ENCODE measurements around the gene GPC6. TPM values are rescaled to one million over a fixed set of nuclear protein-coding genes. Genes with fewer than 3 reads are reported as not detected.

The GPC6 gene
- total RNA-seq, 3 donors from 2014 or later (not counting 1 experiment from before 2014, with no cell fraction given) = not detected

DNA sequence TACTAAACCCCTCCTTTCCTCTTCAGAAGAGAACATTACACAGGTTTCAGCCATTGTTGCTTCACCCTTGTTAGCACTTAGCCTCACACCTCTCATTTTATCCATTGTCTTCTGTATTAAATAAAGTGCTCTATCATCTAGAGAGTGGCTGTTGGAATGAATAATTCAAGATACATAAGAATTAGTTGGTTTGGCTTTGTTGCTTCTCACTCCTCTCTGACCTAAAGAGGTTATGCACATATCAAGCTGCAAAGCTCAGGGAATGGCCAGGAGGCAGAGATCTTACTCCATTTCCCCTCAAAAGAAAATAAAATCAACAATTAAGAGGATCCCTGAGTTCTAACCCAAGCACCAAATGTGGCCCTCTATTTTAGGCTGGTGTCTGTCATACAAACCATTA is 1173.2 kb downstream of the GPC6 start:
- Histone ChIP-seq H3K27ac (ENCODE audit: low read length) (no peak overlapping the region), H3K9me3 (ENCODE audit: control insufficient read depth, insufficient read depth, low read length) (no peaks in the 10 kb centered on the region), H3K27me3 (ENCODE audit: control insufficient read depth, insufficient read depth, low read length) (no peaks in the 10 kb centered on the region), H3K4me1 (ENCODE audit: control insufficient read depth, insufficient read depth, low read length) (no peaks in the 10 kb centered on the region), H3K4me3 (ENCODE audit: low read length) (no peak overlapping the region), H3K36me3 (ENCODE audit: control insufficient read depth, insufficient read depth, low read length) (no peaks in the 10 kb centered on the region)
- TF ChIP-seq, protein P1, sequence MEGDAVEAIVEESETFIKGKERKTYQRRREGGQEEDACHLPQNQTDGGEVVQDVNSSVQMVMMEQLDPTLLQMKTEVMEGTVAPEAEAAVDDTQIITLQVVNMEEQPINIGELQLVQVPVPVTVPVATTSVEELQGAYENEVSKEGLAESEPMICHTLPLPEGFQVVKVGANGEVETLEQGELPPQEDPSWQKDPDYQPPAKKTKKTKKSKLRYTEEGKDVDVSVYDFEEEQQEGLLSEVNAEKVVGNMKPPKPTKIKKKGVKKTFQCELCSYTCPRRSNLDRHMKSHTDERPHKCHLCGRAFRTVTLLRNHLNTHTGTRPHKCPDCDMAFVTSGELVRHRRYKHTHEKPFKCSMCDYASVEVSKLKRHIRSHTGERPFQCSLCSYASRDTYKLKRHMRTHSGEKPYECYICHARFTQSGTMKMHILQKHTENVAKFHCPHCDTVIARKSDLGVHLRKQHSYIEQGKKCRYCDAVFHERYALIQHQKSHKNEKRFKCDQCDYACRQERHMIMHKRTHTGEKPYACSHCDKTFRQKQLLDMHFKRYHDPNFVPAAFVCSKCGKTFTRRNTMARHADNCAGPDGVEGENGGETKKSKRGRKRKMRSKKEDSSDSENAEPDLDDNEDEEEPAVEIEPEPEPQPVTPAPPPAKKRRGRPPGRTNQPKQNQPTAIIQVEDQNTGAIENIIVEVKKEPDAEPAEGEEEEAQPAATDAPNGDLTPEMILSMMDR (IDR thresholded peaks at IDR 0.05) = no peak
- no peak overlapping the region for H3K4me3 Mint-ChIP-seq
- DNase-seq (no peak), ATAC-seq (no peak)
- H3K9me3 Mint-ChIP-seq = no peaks in the 10 kb centered on the region
- intact Hi-C loops (cut with micrococcal nuclease) = no loop called here
- H3K4me1 Mint-ChIP-seq = no peaks in the 10 kb centered on the region
- no peaks in the 10 kb centered on the region for H3K36me3 Mint-ChIP-seq
- peaks cover 0 to 10% of the 10 kb centered on the region in 2 donors for H3K27me3 Mint-ChIP-seq (ENCODE audit: low read depth in 2 of 2)
- no peak overlapping the region for H3K27ac Mint-ChIP-seq

DNA sequence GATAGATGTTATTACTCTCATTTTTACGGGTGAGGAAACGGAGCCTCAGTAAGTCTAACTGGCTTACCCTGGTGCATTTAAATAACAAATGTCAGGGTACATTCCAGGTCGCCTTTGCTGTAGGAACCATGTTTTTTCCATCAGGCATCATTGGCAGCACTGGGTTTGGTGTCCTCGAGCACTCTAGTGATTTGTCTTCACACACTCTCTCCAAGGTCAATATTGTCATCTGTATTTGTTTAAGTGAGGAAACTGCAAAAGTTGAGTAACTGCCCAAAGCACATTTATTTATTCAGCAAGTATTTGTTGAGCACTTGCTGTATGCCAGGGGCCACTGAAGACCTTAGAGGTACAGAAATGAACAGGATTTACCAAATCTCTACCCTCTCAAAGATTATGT is 1174.3 kb downstream of the GPC6 start:
- DNase-seq = no peak
- intact Hi-C loops (cut with micrococcal nuclease) = no loop called here
- Mint-ChIP-seq H3K4me3 (no peak overlapping the region), H3K4me1 (no peaks in the 10 kb centered on the region), H3K27me3 (ENCODE audit: low read depth in 2 of 2) (peaks cover 0 to 10% of the 10 kb centered on the region in 2 donors), H3K9me3 (no peaks in the 10 kb centered on the region), H3K27ac (no peak overlapping the region), H3K36me3 (no peaks in the 10 kb centered on the region)
- no peaks in the 10 kb centered on the region for H3K4me1 ChIP-seq (ENCODE audit: control insufficient read depth, insufficient read depth, low read length)
- H3K4me3 ChIP-seq (ENCODE audit: low read length) = no peak overlapping the region
- WGBS (ENCODE audit: insufficient coverage) = 86% methylated on average over 3 of the region's 4 CpGs
- H3K9me3 ChIP-seq (ENCODE audit: control insufficient read depth, insufficient read depth, low read length) = no peaks in the 10 kb centered on the region
- TF ChIP-seq, protein P1 (IDR thresholded peaks at IDR 0.05) = no peak
- H3K27me3 ChIP-seq (ENCODE audit: control insufficient read depth, insufficient read depth, low read length) = no peaks in the 10 kb centered on the region
- no peak for ATAC-seq
- no peak overlapping the region for H3K27ac ChIP-seq (ENCODE audit: low read length)
- no peaks in the 10 kb centered on the region for H3K36me3 ChIP-seq (ENCODE audit: control insufficient read depth, insufficient read depth, low read length)

DNA sequence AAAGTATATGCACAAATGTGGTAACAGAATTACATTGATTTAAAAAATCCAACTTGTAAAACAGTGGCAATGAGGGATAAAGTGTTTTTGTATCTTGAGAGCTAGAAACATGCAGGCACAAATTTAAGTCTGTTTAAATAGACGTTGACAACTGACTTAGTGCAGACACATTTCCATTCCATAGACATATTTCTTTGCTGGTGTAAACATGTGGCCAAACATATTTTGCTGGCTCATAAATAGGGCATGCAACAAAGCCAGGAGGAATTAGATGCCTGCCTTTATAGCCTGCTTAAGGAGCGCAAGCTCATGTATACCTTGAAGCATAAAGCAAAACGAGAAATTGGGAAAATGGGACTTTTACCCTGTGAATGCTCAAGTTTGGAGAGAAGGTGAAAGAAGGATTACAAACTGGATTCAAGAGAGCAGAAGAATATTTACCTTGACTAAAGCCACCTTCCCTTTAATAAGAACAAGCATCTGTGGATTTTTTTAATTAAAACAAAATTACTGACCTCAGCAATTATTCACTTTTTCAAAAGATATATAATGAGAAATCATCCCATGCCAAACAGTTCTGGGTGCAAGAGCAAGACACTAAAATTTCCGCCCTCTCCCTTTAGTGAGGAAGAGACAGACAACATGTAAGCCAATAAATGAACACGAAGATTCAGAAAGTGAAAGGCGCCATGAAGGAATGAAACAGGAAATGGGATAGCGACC is 1181.9 kb downstream of the GPC6 start:
- Mint-ChIP-seq H3K36me3 (no peaks in the 10 kb centered on the region), H3K27ac (no peak overlapping the region), H3K27me3 (ENCODE audit: low read depth in 2 of 2) (peaks cover 0 to 10% of the 10 kb centered on the region in 2 donors), H3K4me1 (no peaks in the 10 kb centered on the region), H3K4me3 (no peak overlapping the region), H3K9me3 (no peaks in the 10 kb centered on the region)
- 87% methylated on average over 7 of the region's 7 CpGs for WGBS (ENCODE audit: insufficient coverage)
- Histone ChIP-seq H3K27ac (ENCODE audit: low read length) (no peak overlapping the region), H3K4me1 (ENCODE audit: control insufficient read depth, insufficient read depth, low read length) (no peaks in the 10 kb centered on the region), H3K36me3 (ENCODE audit: control insufficient read depth, insufficient read depth, low read length) (no peaks in the 10 kb centered on the region), H3K27me3 (ENCODE audit: control insufficient read depth, insufficient read depth, low read length) (peaks cover 2% of the 10 kb centered on the region), H3K9me3 (ENCODE audit: control insufficient read depth, insufficient read depth, low read length) (no peaks in the 10 kb centered on the region), H3K4me3 (ENCODE audit: low read length) (no peak overlapping the region)
- TF ChIP-seq, protein P1 (IDR thresholded peaks at IDR 0.05) = no peak
- DNase-seq (no peak), ATAC-seq (no peak)
- intact Hi-C loops (cut with micrococcal nuclease) = no loop called here

DNA sequence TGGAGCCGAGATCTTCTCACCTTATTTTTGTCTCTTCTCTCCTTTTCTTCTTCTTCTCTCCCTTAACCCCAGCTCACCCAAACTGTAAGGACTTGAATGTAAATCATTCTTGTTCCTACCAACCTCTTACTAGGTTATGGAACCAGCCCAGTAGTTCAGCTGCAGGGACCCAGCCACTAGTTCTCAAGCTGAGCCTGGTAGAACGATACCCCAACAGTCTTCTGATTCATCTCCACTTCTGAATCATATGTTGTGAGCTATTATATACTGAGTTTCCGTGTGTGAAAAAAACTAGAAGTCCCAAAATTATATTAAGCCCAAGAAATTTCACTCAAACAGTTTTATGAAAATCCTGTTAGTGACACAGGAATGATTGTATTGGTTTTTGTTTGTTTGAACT is 1185.1 kb downstream of the GPC6 start:
- Mint-ChIP-seq H3K27me3 (ENCODE audit: low read depth in 2 of 2) (peaks cover 4 to 20% of the 10 kb centered on the region in 2 donors), H3K4me1 (no peaks in the 10 kb centered on the region), H3K27ac (no peak overlapping the region), H3K4me3 (no peak overlapping the region), H3K36me3 (no peaks in the 10 kb centered on the region), H3K9me3 (no peaks in the 10 kb centered on the region)
- no peaks in the 10 kb centered on the region for H3K9me3 ChIP-seq (ENCODE audit: control insufficient read depth, insufficient read depth, low read length)
- 41% methylated on average over 1 of the region's 3 CpGs for WGBS (ENCODE audit: insufficient coverage)
- H3K36me3 ChIP-seq (ENCODE audit: control insufficient read depth, insufficient read depth, low read length) = no peaks in the 10 kb centered on the region
- DNase-seq = no peak
- TF ChIP-seq, protein P1 (IDR thresholded peaks at IDR 0.05) = no peak
- H3K4me3 ChIP-seq (ENCODE audit: low read length) = no peak overlapping the region
- no peak for ATAC-seq
- H3K27ac ChIP-seq (ENCODE audit: low read length) = no peak overlapping the region
- H3K4me1 ChIP-seq (ENCODE audit: control insufficient read depth, insufficient read depth, low read length) = no peaks in the 10 kb centered on the region
- intact Hi-C loops (cut with micrococcal nuclease) = no loop called here
- peaks cover 6% of the 10 kb centered on the region for H3K27me3 ChIP-seq (ENCODE audit: control insufficient read depth, insufficient read depth, low read length)

All from natural killer cell (primary cell).